ENCODE results near the gene ST7. TPM values are rescaled to one million over a fixed set of nuclear protein-coding genes. Genes with fewer than 3 reads are reported as not detected.

ST7 gene
- total RNA-seq, 4 donors from 2014 or later = 7.2 to 47.9 (median 19.1) TPM

DNA sequence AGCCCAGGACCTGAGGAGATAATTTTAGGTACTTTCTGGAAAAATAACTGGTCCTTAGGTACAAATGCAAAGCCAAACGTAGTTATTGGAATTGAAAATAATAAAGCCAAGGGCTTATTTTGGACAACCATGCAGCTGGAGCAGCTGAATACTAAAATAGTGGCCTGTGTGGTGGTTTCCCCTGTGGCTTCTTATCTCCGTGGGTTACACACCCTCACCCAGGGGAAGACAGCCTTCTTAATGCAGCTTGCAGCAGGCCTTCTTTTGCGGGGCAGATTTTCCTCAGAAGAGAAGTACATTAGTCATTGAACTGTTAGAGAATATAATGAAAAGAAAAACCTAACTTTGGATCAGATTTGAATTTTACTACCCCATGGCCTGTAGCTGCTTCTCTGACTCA lies 133.5 kb downstream of the ST7 start:
- in situ Hi-C loops (cut with MboI; ENCODE audit: low pct_ligation_motif_present in 1 of 4, low pct_unique_long_range_greater_than_20kb in 1 of 4, low sequenced_read_pairs in 3 of 4) (no loop called here), intact Hi-C loops (cut with DNase I; ENCODE audit: low total_unique reads) (no loop called here)
- Histone ChIP-seq H3K27me3 (no peaks in the 10 kb centered on the region), H3K4me1 (peaks cover 0 to 28% (median 7%) of the 10 kb centered on the region in 4 donors), H3K4me3 (no peak overlapping the region), H3K9me3 (no peaks in the 10 kb centered on the region), H3K27ac (no peak overlapping the region), H3K36me3 (no peaks in the 10 kb centered on the region)
- 71 to 72% methylated on average over 3 of the region's 3 CpGs for WGBS, 2 donors (ENCODE audit: low coverage in 1 of 2)
- TF ChIP-seq POLR2AphosphoS5 (IDR thresholded peaks at IDR 0.05) = no peak
- no peak for TF ChIP-seq CTCF (IDR thresholded peaks at IDR 0.05)
- TF ChIP-seq POLR2A (IDR thresholded peaks at IDR 0.05) = no peak
- no peak for TF ChIP-seq EP300 (IDR thresholded peaks at IDR 0.05; ENCODE audit: low read depth)
- DNase-seq = no peak

DNA sequence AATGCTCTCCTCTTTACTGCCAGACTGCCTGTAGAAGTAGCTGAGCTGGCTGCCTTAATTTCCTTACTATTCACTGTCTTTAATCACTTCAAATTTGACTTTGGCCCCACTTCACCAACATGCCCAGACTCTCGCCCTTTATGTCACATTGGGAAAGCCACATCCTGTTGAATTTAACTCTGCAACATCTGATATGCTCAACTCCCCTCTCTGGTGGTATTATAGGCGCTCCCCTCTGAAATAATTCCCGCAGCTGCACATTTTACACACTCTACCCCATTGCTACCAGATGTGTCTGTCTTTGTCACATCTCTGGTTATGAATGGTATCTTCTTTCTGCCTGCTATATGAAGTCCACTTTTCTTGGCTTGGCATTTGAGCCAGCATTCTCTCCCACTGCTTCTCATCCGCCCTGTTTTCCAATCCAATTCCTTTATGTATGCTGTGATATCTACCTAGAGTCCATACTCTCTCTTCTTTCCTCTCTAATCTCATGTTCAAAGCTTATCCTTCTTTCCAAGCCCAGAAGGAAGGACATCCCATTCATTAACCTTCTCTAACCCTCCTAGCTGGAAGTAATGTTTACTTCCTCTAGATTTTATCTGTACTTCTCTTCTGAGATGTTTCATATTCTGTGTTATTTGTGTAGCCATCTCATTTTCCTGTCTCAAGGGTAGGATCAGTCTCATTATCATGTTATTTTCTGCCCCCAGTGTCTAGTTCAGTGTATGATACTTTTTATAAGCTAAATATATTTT lies 134.5 kb downstream of the ST7 start:
- no peak for DNase-seq
- intact Hi-C loops (cut with DNase I; ENCODE audit: low total_unique reads) = no loop called here
- TF ChIP-seq POLR2AphosphoS5 (IDR thresholded peaks at IDR 0.05) (no peak), EP300 (IDR thresholded peaks at IDR 0.05; ENCODE audit: low read depth) (no peak), POLR2A (IDR thresholded peaks at IDR 0.05) (no peak), CTCF (IDR thresholded peaks at IDR 0.05) (no peak)
- H3K4me3 ChIP-seq = no peak overlapping the region
- peaks cover 0 to 28% (median 7%) of the 10 kb centered on the region in 4 donors for H3K4me1 ChIP-seq
- H3K27ac ChIP-seq = no peak overlapping the region
- H3K36me3 ChIP-seq = no peaks in the 10 kb centered on the region
- H3K27me3 ChIP-seq = no peaks in the 10 kb centered on the region
- no peaks in the 10 kb centered on the region for H3K9me3 ChIP-seq
- in situ Hi-C loops (cut with MboI; ENCODE audit: low pct_ligation_motif_present in 1 of 4, low pct_unique_long_range_greater_than_20kb in 1 of 4, low sequenced_read_pairs in 3 of 4) = no loop called here
- 81 to 90% methylated on average over 3 to 4 of the region's 4 CpGs for WGBS, 2 donors (ENCODE audit: low coverage in 1 of 2)

DNA sequence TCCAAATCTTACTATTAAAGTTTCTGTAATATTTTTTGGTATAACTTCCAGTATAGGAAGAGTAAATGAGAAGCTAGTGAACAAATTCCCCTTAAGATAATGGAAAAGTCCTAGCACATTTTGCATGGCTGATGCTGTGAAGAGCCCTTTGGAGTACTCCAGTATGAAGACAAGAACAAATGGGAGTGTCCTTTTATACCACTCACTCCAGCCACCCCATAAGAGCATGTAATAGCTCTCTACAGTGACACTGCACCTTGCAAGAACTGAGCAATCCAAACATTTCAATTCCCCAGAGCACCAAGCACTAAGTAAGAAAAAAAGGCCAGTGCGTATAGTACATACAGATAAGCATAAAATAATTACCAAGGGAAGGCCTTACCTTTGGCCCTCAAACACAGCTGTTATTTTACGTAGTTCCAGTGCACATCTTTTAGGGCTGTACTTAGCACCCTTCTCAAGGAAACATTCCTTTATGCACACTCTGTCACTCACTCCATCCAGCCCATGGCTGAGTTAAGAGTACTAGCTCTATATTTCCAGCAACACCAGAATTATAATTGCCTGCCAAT lies 135.4 kb downstream of the ST7 start:
- in situ Hi-C loops (cut with MboI; ENCODE audit: low pct_ligation_motif_present in 1 of 4, low pct_unique_long_range_greater_than_20kb in 1 of 4, low sequenced_read_pairs in 3 of 4) (no loop called here), intact Hi-C loops (cut with DNase I; ENCODE audit: low total_unique reads) (no loop called here)
- no peaks in the 10 kb centered on the region for H3K36me3 ChIP-seq
- 59 to 63% methylated on average over 2 of the region's 2 CpGs for WGBS, 2 donors (ENCODE audit: low coverage in 1 of 2)
- no peaks in the 10 kb centered on the region for H3K9me3 ChIP-seq
- peaks cover 0 to 24% (median 7%) of the 10 kb centered on the region in 4 donors for H3K4me1 ChIP-seq
- no peak overlapping the region for H3K4me3 ChIP-seq
- no peak for TF ChIP-seq EP300 (IDR thresholded peaks at IDR 0.05; ENCODE audit: low read depth)
- TF ChIP-seq CTCF (IDR thresholded peaks at IDR 0.05) = no peak
- no peak for TF ChIP-seq POLR2AphosphoS5 (IDR thresholded peaks at IDR 0.05)
- no peak for TF ChIP-seq POLR2A (IDR thresholded peaks at IDR 0.05)
- no peak overlapping the region for H3K27ac ChIP-seq
- DNase-seq = no peak
- H3K27me3 ChIP-seq = no peaks in the 10 kb centered on the region

- no peak for TF ChIP-seq EP300 (IDR thresholded peaks at IDR 0.05; ENCODE audit: low read depth)
- TF ChIP-seq POLR2A (IDR thresholded peaks at IDR 0.05) = no peak
- TF ChIP-seq CTCF (IDR thresholded peaks at IDR 0.05) = no peak
- TF ChIP-seq POLR2AphosphoS5 (IDR thresholded peaks at IDR 0.05) = no peak
- DNase-seq = no peak
- Histone ChIP-seq H3K27ac (no peak overlapping the region), H3K4me1 (peaks cover 0 to 16% (median 7%) of the 10 kb centered on the region in 4 donors), H3K36me3 (no peaks in the 10 kb centered on the region), H3K4me3 (no peak overlapping the region), H3K9me3 (no peaks in the 10 kb centered on the region), H3K27me3 (no peaks in the 10 kb centered on the region)
- in situ Hi-C loops (cut with MboI; ENCODE audit: low pct_ligation_motif_present in 1 of 4, low pct_unique_long_range_greater_than_20kb in 1 of 4, low sequenced_read_pairs in 3 of 4) (no loop called here), intact Hi-C loops (cut with DNase I; ENCODE audit: low total_unique reads) (no loop called here)
- 68 to 84% methylated on average over 4 to 5 of the region's 5 CpGs for WGBS, 2 donors (ENCODE audit: low coverage in 1 of 2)
These were observed 137.5 kb downstream of the ST7 start for GRCh38 chr7:117090791-117091190.

Data from transverse colon (tissue), 4 donors.